HG03025 (cell line): Measurements from ENCODE around the gene GPR137B.
"Not testable (repeated sequence)": the region's sequence is repeated elsewhere in the genome, so short reads cannot be mapped to it uniquely, and the experiment has no call there.

Experiments used
- ATAC-seq: cut with Tn5 transposase; IDR thresholded peaks from one replicate; pipeline ENCODE4 v1.9.1; 2021; ENCODE audit warnings: mild to moderate bottlenecking, moderate library complexity; ENCODE audit not compliant: unreplicated experiment, low FRiP score

Gene GPR137B

GRCh38 chr1:236143104-236143948, 987 bp downstream of the GPR137B start:
- peak; percentile 27 for ATAC-seq

GRCh38 chr1:236144033-236144432, 1.7 kb downstream of the GPR137B start:
- no peak for ATAC-seq

GRCh38 chr1:236144446-236145150, 2.3 kb downstream of the GPR137B start:
- ATAC-seq, result no peak

- no peak for ATAC-seq
Measured at GRCh38 chr1:236147068-236147467, 4.7 kb downstream of the GPR137B start.

GRCh38 chr1:236147521-236148469, 5.5 kb downstream of the GPR137B start:
- no peak for ATAC-seq

GRCh38 chr1:236148470-236148845, 6.1 kb downstream of the GPR137B start:
- ATAC-seq, result no peak

GRCh38 chr1:236149003-236149595, 6.8 kb downstream of the GPR137B start:
- ATAC-seq, result no peak

- no peak for ATAC-seq
Measured at GRCh38 chr1:236149696-236150228, 7.4 kb downstream of the GPR137B start.

GRCh38 chr1:236150311-236150955, 8.1 kb downstream of the GPR137B start:
- ATAC-seq, result no peak

- no peak for ATAC-seq
Measured at GRCh38 chr1:236150986-236151385, 8.6 kb downstream of the GPR137B start.

GRCh38 chr1:236151739-236152424, 9.5 kb downstream of the GPR137B start:
- ATAC-seq, result no peak

- no peak for ATAC-seq
Measured at GRCh38 chr1:236154126-236154525, 11.8 kb downstream of the GPR137B start.

GRCh38 chr1:236154671-236155398, 12.5 kb downstream of the GPR137B start:
- ATAC-seq, result no peak

GRCh38 chr1:236155399-236155767, 13.0 kb downstream of the GPR137B start:
- no peak for ATAC-seq

GRCh38 chr1:236155841-236156503, 13.6 kb downstream of the GPR137B start:
- no peak for ATAC-seq

- peak; percentile 81 for ATAC-seq
Measured at GRCh38 chr1:236156512-236157208, 14.3 kb downstream of the GPR137B start.

GRCh38 chr1:236158072-236158471, 15.7 kb downstream of the GPR137B start:
- not testable (repeated sequence) for ATAC-seq
